NCI-H2227 (cell line): Measurements from ENCODE around the gene HDAC4.

Experiments
- DNase-seq: peaks from one replicate; lab custom pipeline; 2025; ENCODE audit not compliant: unreplicated experiment; lab: John Stamatoyannopoulos, UW

The HDAC4 gene

DNA sequence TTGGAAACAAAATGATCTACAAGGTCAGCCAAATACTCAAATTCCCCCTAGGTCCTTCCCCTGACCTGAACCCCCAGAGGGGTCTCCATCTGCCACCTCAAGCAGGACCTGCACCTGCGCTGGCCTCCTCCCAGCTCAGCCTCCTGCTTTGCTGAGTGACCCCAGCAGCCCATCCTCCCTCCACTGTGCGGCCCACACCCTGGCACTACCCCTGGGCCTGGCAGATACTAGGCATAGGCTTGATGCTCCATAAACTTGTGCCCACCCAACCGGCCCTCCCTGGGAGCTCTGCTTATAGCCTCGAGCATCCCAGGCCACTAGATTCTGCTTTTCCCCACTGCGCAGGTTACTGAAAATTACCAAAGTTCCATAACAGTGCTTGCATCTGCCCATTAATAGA, 156.2 kb downstream of the HDAC4 start:
- DNase-seq = no peak

DNA sequence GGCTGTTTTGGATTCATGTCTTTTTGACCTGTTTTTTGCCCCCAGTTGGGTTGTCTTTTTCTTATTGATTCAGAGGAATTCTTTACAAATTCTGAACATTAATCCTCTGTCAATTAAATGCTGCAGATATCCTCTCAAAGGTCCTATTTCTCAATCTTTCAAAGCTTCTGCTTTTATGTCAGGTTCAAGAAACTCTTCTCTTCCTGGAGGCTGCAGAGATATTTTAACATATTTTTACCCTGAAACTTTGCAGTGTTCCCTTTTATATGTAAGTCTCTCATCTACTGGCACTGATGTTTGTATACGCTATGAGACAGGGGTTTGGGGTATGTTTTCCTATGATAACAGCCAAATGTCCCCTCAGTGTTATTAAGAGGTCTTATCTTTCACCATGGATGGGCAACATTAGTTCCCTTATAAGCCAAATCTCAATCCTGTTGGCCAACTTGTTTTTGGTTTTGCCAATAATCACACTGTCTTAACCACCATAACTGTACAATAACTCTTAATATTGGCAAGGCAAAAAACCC, 159.3 kb downstream of the HDAC4 start:
- no peak for DNase-seq

DNA sequence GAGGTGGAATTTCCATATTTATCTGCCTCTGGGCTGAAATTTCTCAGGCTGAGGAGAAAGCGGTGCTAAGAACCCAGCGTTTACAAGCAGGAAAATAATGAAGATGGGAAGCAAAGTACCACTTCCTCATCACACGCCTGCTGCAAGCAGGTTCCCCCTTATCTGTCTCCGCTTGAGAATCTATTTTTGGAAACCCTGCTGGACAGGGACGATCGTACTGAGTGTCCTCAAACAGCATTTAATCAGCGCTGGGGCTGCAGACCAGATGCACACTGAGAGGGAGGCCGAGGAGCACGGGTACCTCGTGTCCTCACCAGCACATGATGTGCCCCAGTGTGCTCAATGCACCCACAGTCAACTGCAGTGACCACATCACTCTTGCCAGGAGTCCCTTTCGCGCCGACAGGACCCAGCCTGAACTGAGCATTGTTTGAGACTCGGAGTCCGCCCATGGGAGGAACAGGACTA, 160.4 kb downstream of the HDAC4 start:
- DNase-seq = no peak

DNA sequence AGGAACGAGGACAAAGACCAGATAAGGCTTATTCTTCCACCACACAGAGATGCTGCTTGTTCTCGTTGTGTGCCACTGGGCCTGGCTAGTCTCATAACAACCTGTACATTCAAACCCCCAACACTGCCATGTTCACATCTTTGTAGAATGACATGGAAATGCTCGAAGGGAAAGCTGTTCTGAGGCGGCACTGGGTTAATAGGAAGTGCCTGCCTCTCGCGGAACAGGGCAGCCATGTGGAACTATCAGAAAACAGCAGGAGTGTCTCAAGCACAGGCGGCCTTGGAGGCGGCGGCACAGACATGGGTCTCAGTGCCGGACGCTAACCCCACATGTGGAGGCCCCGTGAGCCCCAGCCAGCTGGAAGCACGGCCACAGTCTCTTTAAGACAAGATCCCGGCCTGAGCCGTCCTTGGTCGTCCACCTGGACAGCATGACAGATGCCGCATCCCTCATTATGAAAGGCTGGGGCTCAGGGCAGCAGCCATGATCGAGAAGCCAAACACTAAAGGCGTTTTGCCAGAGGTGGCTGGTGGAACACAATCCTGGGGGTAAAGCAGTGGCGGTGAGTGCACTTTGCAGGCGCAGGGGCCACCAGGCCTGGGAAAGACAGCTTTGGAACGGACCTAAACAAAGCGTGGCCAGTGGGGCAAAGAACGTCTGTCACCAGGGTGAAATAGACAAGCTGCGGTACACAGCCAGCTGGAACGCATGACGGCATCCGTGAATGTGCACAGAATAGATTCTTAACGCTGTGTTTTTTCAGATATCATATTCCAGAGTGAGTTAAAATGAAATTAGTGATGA, 161.0 kb downstream of the HDAC4 start:
- no peak for DNase-seq

DNA sequence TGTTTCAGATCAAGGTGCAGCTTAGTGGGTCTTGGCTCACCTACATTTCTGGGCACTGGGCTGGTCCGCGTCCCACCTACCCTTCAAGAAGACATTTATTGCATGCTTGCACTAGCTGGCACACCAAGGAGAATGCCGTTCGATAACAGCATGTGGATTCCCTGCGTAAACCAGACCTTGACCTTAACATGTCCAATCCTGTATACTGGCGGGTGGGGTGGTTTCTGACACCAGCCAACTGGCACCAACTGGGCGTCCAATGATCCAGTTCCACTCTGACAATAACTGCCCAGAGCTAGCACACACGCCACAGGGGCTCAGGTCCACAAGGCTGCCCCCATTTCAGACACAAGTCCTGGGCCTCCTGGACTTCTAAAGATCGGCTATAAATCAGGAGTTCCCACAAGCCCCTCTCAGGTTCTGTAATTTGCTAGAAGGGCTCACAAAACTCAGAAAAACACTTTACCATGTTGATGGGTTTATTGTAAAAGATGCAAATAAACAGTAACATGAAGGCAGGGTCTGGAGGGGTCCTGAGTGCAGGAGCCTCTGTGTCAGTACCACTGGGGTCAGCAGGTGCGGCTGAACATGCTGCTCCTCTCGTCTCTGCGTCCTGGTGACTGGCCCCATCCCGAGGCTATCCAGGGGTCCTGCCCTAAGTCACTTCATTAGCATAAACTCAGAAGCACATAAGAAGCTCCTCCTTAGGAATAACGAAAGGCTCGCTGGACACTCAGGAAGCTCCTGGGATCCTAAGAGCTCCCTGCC, 161.8 kb downstream of the HDAC4 start:
- no peak for DNase-seq

DNA sequence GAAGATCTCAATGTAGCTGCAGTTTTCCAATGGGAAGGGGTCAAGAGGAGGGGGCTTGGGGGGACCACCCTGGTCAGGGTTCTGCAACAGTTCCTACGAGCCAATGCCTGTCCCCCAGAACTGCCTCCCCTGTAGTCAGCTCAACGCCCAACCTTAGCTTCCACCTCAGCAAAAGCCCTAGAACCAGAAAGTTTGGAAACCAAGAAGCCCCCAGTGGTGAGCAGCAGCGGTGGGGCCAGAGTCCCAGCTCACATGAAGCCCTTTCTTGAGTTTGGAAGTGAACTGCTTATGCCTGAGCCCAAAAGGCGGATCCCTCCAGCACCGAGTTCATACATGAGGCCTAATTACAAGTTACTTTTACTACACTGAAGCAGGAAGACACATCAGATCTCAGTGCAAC, 162.4 kb downstream of the HDAC4 start:
- no peak for DNase-seq

DNA sequence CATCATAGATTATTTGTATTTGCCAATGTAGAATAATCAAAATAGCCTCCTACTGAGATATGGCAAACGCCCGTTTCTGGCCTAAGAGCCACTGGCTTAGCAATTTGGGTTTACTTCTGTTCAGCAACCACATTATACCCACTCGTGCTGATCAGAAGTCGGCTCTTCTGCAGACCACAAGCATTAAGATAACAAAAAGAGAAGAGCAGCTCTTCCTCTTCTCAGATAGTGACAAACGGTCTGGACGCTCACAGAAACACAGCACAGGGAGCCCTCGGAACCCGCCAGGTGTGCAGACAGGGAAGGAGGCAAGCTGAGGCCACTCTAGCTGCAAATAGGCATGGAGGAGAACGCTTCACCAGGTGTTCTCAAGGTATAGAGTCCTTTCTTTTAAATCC, 164.0 kb downstream of the HDAC4 start:
- no peak for DNase-seq

DNA sequence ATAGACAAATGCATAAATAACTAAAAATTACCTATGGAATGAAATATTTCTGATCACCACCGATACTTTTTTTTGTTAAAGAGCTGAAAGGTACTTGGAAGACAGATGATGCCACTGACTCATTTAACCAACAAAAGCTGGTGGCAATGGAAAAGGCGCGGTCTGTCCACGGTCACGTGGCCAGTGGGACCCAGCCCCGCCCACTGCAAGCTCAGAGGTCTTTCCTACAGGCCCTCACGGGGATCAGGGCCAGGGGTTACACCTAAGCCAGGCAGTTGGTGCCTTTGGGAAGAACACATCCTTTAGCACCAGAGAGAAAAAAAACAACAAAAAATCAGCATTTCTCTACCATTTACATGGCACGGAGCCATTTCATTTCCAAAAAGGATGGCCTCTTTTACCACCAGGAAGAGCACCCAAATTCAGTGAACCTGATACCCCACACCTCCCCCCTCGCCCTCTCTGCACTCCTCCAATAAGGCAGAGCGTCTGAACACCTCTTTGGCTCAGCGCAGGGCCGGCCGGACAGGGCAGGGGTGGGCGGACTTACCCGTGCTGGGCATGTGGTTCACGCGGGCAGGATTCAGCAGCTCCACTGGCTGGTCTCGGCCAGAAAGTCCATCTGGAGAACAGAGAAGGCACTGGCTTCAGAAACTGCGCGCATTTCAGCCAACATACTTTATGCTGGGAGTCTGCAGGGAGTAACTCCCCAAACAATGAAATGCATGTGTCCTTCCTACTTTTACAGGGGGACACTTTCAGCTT, 164.6 kb downstream of the HDAC4 start:
- DNase-seq = no peak

DNA sequence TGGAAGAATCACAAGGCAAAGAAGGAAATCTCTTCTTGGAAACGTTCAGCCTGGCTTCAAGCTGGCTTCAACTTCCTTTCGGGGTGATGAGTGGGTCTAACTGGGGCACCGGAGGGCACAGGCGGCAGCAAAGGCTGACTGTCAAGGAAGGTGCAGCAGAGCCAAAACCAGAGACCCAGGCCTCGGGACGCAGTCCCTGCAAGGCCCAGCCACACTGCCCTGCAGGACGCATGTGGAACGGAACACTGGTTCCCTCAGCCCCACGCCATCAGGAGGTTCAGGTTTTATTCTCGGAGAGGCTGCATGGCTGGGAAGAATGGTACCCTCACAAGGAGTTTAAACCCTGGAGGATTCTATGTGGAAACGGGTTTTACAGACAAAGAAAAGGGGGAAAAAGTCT, 165.5 kb downstream of the HDAC4 start:
- no peak for DNase-seq

DNA sequence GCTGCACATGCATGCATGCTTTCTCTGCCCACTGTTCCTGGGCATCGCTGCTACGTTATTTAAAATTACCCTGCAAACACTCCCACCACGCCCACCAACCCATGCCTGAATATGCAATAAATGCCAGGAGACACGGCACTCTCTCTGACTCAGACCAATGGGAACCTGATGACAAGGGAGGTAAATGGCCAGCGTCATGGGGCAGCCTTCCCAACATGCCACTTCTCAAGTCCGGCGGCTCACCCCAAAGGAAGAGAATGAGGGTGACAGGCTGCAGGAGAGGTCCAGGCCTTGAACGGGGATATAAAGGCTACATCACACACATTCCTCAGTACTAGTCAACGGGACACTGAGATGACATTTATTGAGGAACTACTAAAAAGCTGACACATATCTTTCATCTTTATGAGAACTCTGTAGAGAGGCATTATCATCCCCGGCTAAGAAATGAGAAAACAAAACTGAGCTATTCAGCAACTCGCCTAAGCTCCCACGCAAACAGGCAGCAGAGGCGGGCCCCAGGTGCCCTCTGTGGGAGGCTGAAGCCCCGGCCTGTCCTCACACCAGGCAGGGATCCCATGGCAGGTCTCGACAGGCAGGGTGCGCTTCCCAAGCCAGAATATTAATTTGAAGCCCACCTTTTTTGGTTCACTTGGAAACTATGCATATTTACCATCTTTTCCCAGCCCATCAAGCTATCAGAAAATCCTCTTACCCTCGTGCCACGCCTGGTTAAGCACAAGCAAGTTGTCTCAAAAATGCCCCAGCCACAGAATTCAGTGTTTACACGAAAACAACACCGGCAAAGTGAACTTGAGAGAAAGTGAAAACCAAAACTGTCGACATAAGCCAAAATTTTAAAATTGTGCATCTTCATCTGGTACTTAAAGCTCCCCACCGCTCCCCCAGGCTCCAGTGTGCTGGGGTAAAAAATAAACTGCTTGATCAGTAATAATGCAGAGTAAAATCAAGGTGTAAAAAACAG, 166.3 kb downstream of the HDAC4 start:
- DNase-seq = no peak

DNA sequence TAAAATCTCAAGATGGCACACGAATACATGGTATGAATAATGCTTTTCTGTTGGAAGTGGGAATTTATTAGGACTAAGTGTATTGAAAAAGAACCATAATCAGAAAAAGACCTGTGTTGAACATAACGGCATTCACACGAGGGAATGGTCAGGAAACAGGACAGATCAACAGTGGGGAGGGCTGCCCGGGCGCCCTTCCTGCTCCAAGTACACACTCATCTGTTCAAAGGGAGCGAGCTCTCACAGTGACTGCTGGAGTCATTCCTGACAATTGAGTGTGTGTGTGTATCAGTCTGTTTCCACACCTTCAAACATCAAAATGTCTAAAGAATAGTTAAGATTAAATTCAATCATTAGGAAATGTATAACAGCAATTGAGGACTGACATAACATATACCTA, 167.2 kb downstream of the HDAC4 start:
- DNase-seq = no peak

DNA sequence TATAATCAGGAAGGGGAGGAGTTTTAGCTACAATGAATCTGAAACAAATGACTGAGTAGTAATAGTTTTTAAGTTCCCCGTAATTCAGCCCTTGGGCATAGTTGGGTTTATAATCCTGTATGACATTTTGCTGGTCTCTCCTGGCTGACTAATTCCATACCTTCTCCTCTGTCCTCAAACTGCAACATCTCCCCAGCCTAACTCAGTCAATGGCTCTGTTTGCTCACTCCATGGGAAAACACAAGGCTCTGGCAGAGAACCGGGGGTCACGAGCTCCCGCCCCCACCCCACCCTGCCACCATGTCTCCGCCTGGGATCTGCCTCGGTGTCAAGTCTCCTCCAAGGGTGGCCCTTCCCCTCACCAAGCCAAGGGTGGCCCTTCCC, 168.6 kb downstream of the HDAC4 start:
- DNase-seq = no peak

DNA sequence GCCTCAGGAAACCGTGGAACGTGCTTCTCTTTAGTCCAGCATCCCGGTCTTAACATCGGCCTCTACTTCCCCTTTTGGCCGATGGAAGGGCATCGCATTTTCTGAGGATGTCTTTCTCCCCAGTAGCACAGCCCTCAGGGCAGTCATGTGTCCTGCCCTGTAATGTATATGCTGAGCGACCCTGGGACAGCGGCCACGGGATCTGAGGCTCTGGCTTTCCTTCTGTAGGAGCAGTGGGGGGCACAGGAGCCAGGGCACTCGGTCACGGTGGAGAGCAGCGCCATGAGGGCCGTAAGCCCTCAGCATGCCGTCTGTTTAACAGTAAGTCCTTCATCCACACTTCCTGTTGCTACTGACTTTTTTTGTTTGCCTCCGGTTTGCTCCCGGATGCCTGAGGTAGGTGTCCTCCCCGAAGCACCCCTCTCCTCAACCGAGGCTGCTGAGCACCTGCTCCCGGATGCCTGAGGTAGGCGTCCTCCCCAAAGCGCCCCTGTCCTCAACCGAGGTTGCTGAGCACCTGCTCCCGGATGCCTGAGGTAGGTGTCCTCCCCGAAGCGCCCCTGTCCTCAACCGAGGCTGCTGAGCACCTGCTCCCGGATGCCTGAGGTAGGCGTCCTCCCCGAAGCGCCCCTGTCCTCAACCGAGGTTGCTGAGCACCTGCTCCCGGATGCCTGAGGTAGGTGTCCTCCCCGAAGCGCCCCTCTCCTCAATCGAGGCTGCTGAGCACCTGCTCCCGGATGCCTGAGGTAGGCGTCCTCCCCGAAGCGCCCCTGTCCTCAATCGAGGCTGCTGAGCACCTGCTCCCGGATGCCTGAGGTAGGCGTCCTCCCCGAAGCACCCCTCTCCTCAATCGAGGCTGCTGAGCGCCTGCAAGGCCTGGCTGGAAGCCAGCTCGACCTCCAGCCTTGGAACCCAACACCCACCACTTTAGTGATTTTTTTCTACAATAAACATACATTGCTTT, 169.3 kb downstream of the HDAC4 start:
- no peak for DNase-seq

DNA sequence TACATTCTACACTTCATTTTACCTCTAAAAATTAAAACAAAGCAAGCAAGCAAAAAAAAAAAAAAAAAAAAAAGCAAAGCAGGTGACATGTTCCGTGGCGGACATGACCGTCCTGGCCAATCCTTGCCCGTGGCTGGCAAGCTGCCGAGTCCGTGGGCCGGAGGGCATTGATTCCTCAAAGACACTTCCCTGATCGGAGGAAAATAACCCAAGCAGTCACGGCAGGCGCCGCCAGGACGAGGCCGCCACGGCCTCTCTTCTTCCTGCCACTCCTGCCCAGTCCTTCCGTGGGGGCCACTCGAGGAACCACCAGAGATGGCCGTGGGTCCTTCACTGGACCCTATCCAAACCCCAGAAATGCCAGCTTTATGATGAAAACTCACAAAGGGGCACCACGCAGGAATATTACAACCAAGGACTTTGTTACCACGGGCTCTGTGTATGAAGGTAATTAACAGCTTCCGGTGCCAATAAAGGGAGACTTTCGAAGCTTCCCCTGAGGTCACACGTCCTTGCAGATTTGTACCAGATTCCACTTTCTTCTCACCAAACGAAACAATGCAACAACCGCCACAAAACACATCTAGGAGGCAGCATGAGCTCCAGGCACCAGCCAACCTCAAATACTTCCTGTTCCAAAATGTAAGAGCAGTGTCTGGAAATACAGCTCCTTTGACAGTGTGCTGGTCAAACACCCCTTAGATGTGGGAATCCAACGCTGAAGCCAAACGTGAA, 170.3 kb downstream of the HDAC4 start:
- DNase-seq = no peak

DNA sequence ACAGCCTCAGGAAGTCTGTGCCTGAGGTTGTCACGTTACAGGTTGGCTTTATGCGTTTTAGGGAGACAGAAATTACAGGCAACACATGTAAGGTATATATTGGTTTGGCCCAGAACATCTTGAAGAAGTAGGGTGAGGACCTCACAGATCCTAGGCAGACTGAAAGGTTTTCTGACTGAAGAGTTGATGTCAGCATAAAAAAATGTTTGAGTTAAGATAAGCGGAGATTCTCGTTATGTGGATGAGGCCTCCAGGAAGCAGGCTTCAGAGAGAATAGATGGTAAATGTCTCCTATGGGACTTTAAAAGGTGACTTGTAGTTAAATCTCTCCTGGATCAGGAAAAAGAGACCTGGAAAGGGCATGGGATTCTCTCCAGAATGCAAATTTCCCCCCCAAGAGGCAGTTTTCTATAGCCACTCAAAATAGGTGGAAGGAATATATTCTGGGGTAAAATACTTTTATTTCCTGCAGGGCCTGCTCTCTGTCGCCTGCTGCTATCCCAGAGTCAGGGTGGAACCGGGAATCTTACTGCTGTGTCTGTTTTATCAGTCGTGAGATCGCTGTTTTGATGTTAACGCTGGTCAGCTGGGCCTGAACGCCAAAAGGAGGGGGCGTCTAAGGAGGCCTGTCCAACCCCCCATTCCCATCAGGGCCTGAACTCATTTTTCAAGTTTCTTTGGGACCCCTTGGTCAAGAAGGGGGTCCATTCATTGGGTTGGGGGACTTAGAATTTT, 171.1 kb downstream of the HDAC4 start:
- no peak for DNase-seq

DNA sequence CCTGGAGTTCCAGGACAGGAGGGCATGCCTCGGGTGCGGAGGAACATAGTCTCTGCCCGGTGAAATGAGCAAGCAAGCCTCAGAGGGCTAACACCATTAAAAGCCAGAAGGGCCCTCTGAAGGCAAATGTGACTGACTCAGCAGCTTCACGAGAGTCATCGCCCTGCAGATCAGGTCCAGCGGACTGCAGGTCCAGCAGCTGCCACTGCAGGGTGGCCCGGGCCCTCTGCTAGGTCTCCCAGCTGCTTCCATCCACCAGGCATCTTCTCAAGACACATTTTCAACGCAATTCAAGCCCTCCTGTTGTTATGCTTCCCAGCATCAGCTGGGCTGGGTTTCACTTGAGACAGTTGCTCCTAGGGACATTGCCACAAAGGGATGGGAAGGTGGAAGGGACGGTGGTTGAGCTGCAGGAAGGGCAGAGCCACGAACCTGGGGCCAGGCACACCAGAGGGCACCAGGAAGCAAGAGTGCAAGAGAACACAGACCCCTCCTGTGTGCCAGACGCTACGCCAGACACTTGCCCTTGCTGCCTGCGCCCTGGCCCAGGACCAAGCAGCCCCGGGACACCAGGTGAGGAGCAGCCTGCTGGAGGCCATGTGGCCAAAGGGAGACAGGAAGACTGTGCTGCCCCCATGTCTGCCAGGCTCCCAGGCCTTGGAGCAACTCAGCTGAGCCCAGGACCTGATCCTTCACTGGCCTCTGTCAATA, 173.0 kb downstream of the HDAC4 start:
- DNase-seq = no peak
